Common myeloid progenitor, CD34-positive (primary cell): ENCODE measurements around the gene HAUS2.

ENCODE experiments used
- CTCF ChIA-PET: fragments of 350-600 bp; sonication (Branson Sonifier 250); formaldehyde crosslinking; loops from one replicate; lab custom pipeline; 2021; ENCODE audit warnings: antibody characterized with exemption; lab: Charles Lee
- POLR2A ChIA-PET: fragments of 350-600 bp; sonication (Branson Sonifier 250); formaldehyde crosslinking; loops from one replicate; lab custom pipeline; 2021; ENCODE audit warnings: antibody characterized with exemption; lab: Charles Lee
- DNase-seq, 3 donors: peaks; one replicate each; pipeline versions ENCODE4 v3.0.0 to v3.0.0-alpha.2; 2013
- H3K27ac ChIP-seq, 2 experiments: 1 replicate in 1 of 2; 2 replicates in 1 of 2; pipeline ENCODE4 v1.7.0; 2013; ENCODE audit warnings: inconsistent platforms in 2 of 2, low read length in 2 of 2, mild to moderate bottlenecking in 2 of 2, low read depth in 1 of 2, moderate library complexity in 1 of 2; ENCODE audit not compliant: severe bottlenecking in 2 of 2, insufficient read depth in 1 of 2, poor library complexity in 1 of 2
- H3K27me3 ChIP-seq, 5 experiments: replicated peaks in 2 of 5; 1 replicate in 3 of 5; 2 replicates in 2 of 5; pipeline versions ENCODE4 v1.6.1 to v1.7.0; 2013; ENCODE audit warnings: low read length in 4 of 5, mild to moderate bottlenecking in 2 of 5, moderate library complexity in 2 of 5, inconsistent platforms in 1 of 5; ENCODE audit not compliant: insufficient read depth in 5 of 5, control insufficient read depth in 4 of 5
- H3K36me3 ChIP-seq, 4 experiments: 1 replicate in 2 of 4; 2 replicates in 2 of 4; pipeline versions ENCODE4 v1.6.1 to v1.7.0; 2013; ENCODE audit warnings: low read length in 3 of 4, control low read depth in 1 of 4, mild to moderate bottlenecking in 1 of 4; ENCODE audit not compliant: control insufficient read depth in 4 of 4, insufficient read depth in 4 of 4
- H3K4me1 ChIP-seq, 4 experiments: 1 replicate in 3 of 4; 2 replicates in 1 of 4; pipeline versions ENCODE4 v1.6.1 to v1.7.1; 2013; ENCODE audit warnings: low read length in 3 of 4, mild to moderate bottlenecking in 3 of 4, control low read depth in 1 of 4, inconsistent platforms in 1 of 4, moderate library complexity in 1 of 4; ENCODE audit not compliant: control insufficient read depth in 4 of 4, insufficient read depth in 4 of 4; ENCODE audit errors: control extremely low read depth in 1 of 4
- H3K4me3 ChIP-seq, 7 experiments: 1 replicate in 4 of 7; 2 replicates in 3 of 7; pipeline versions ENCODE4 v1.5.1 to v1.7.0; 2013; ENCODE audit warnings: mild to moderate bottlenecking in 7 of 7, low read length in 6 of 7, moderate library complexity in 6 of 7, inconsistent platforms in 2 of 7, low read depth in 2 of 7, control low read depth in 1 of 7; ENCODE audit not compliant: insufficient read depth in 4 of 7, control insufficient read depth in 1 of 7; ENCODE audit errors: extremely low read depth in 1 of 7
- H3K9me3 ChIP-seq, 5 experiments: 1 replicate in 4 of 5; 2 replicates in 1 of 5; pipeline versions ENCODE4 v1.6.1 to v1.7.1; 2013; ENCODE audit warnings: low read length in 4 of 5, mild to moderate bottlenecking in 2 of 5, inconsistent platforms in 1 of 5, low read depth in 1 of 5, moderate library complexity in 1 of 5; ENCODE audit not compliant: control insufficient read depth in 4 of 5, insufficient read depth in 2 of 5; ENCODE audit errors: control extremely low read depth in 1 of 5
- WGBS: methylation state at CpG from one replicate; pipeline ENCODE4 v1.1.5; 2013; ENCODE audit not compliant: insufficient coverage; 5-methylcytosine and 5-hydroxymethylcytosine counted together

Gene HAUS2

GRCh38 chr15:42612367-42612912 lies 63.8 kb downstream of the HAUS2 start:
- WGBS: 95% methylated on average over 7 of the region's 8 CpGs
- H3K4me1 ChIP-seq: peaks cover 14 to 65% (median 45%) of the 10 kb centered on the region in 4 experiments
- no peak for DNase-seq
- ChIA-PET CTCF (interaction anchor here (1.0 to 1.9 kb wide), 3 partner anchors 9 to 48 kb away, joined by 3 to 4 read pairs (median 4); no protein-coding TSS in a partner anchor), POLR2A (no interaction called here)
- H3K9me3 ChIP-seq: no peaks in the 10 kb centered on the region
- H3K27me3 ChIP-seq: no peaks in the 10 kb centered on the region
- H3K27ac ChIP-seq: no peak overlapping the region
- no peak overlapping the region for H3K4me3 ChIP-seq
- no peaks in the 10 kb centered on the region for H3K36me3 ChIP-seq

DNA sequence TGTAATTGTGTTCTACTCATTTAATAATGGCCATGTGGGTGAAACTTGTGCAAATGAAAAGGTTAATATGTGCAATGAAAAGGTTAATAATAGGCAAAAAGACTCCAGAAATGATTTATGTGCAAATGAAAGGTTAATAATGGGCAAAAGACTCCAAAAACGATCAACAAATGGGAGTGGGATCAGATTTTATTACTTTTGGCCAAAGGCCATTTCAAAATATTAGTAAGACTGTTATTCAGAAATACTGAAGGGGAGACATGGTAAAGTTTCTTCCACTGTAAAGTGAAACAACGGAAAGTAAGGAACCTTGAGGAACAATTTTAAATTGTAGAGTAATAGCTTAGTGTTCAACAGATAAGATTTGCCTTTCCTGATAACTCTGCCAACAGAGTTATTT lies 67.5 kb downstream of the HAUS2 start:
- POLR2A ChIA-PET: no interaction called here
- peak overlapping the region in 3 of 7 experiments; percentile 8 to 61 (median 23) for H3K4me3 ChIP-seq
- CTCF ChIA-PET: interaction anchor here (1.0 to 1.8 kb wide), 6 partner anchors 8 to 35 kb away, joined by 3 to 4 read pairs (median 3); no protein-coding TSS in a partner anchor
- 11% methylated on average over 2 of the region's 2 CpGs for WGBS
- peaks cover 0 to 43% (median 25%) of the 10 kb centered on the region in 4 experiments for H3K4me1 ChIP-seq
- H3K36me3 ChIP-seq: peaks cover 0 to 5% (median 1%) of the 10 kb centered on the region in 4 experiments
- no peaks in the 10 kb centered on the region for H3K9me3 ChIP-seq
- DNase-seq: no peak
- H3K27ac ChIP-seq: peak overlapping the region in 1 of 2 experiments; percentile 64
- H3K27me3 ChIP-seq: no peaks in the 10 kb centered on the region
